ENCODE results near the gene NR3C2. TPM values are rescaled to one million over a fixed set of nuclear protein-coding genes. Genes with fewer than 3 reads are reported as not detected.

NR3C2 gene
- polyA plus RNA-seq, 1 donor from 2014 or later: 0.06 TPM

DNA sequence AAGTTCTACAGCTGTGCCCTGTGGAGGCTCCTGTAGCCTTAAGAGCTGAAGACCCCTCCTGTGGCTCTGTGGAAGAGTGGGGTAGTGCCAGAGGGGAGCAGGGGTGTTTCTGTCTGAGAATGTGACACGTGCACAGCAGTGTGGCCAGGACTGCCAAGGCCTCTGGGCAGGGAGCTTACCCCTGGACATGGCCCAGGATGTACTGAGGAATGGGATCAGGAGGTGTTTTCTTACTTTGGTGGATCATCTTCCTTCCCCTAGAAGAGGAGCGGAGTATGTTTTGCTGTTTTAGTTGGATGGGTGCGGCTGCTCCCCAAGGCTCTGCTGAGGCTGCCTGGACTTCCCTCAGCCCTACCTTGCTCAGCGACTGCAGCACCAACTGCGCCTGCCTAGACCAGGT is 367.8 kb downstream of the NR3C2 start:
- no peaks in the 10 kb centered on the region for H3F3A ChIP-seq (ENCODE audit: insufficient read depth, low read length, poor library complexity, severe bottlenecking)

DNA sequence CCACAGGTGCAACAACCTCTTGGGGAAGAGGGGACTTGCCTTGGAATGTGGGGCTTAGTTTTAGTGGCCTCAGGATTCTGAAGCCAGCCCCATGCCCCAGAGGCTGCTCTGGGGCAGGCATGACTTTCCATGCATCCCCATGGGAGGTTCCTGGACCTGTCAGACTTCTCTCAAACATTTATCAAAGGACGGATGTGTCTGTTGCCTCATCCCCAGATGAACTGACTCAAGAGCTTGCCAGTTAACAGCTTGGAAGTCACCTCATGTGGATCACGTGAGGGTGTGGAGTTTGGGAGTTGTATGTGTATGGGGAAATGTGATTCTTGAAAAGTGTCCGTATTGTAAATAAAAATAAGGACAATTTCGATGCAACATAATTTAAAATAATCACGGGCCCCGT is 368.9 kb downstream of the NR3C2 start:
- Histone ChIP-seq H3F3A (ENCODE audit: insufficient read depth, low read length, poor library complexity, severe bottlenecking) (no peaks in the 10 kb centered on the region), H3K27ac (ENCODE audit: low read length) (no peak overlapping the region), H3K9ac (ENCODE audit: low read length) (no peak overlapping the region), H3K27me3 (ENCODE audit: insufficient read depth, low read depth, low read length) (no peaks in the 10 kb centered on the region), H4K20me1 (ENCODE audit: insufficient read depth) (no peaks in the 10 kb centered on the region), H2AFZ (ENCODE audit: low read depth, low read length) (no peak overlapping the region), H3K9me2 (ENCODE audit: insufficient read depth, low read length) (no peaks in the 10 kb centered on the region), H3K9me3 (ENCODE audit: low read length) (no peaks in the 10 kb centered on the region), H3K36me3 (ENCODE audit: insufficient read depth, low read length) (no peaks in the 10 kb centered on the region), H3K79me2 (replicated peaks; ENCODE audit: insufficient read depth, low read length) (no peaks in the 10 kb centered on the region), H3K4me2 (ENCODE audit: low read length) (no peak overlapping the region), H3K4me3 (ENCODE audit: low read length) (no peak overlapping the region)
- TF ChIP-seq POLR2AphosphoS5 (IDR thresholded peaks at IDR 0.05): no peak
- TF ChIP-seq SMC3 (conservative IDR thresholded peaks at IDR 0.05; ENCODE audit: poor library complexity): no peak
- no peak for TF ChIP-seq EP300 (conservative IDR thresholded peaks at IDR 0.05; ENCODE audit: poor library complexity, severe bottlenecking)
- TF ChIP-seq, protein P1, sequence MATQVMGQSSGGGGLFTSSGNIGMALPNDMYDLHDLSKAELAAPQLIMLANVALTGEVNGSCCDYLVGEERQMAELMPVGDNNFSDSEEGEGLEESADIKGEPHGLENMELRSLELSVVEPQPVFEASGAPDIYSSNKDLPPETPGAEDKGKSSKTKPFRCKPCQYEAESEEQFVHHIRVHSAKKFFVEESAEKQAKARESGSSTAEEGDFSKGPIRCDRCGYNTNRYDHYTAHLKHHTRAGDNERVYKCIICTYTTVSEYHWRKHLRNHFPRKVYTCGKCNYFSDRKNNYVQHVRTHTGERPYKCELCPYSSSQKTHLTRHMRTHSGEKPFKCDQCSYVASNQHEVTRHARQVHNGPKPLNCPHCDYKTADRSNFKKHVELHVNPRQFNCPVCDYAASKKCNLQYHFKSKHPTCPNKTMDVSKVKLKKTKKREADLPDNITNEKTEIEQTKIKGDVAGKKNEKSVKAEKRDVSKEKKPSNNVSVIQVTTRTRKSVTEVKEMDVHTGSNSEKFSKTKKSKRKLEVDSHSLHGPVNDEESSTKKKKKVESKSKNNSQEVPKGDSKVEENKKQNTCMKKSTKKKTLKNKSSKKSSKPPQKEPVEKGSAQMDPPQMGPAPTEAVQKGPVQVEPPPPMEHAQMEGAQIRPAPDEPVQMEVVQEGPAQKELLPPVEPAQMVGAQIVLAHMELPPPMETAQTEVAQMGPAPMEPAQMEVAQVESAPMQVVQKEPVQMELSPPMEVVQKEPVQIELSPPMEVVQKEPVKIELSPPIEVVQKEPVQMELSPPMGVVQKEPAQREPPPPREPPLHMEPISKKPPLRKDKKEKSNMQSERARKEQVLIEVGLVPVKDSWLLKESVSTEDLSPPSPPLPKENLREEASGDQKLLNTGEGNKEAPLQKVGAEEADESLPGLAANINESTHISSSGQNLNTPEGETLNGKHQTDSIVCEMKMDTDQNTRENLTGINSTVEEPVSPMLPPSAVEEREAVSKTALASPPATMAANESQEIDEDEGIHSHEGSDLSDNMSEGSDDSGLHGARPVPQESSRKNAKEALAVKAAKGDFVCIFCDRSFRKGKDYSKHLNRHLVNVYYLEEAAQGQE (IDR thresholded peaks at IDR 0.05; ENCODE audit: borderline replicate concordance): no peak
- TF ChIP-seq EZH2 (IDR thresholded peaks at IDR 0.05; ENCODE audit: borderline replicate concordance, insufficient read depth, low read length, poor library complexity, severe bottlenecking): no peak
- TF ChIP-seq TAF1 (IDR thresholded peaks at IDR 0.05; ENCODE audit: low read depth): no peak
- no peak for TF ChIP-seq RAD21 (conservative IDR thresholded peaks at IDR 0.05)
- TF ChIP-seq MXI1 (conservative IDR thresholded peaks at IDR 0.05; ENCODE audit: poor library complexity, severe bottlenecking): no peak
- TF ChIP-seq, protein P2, sequence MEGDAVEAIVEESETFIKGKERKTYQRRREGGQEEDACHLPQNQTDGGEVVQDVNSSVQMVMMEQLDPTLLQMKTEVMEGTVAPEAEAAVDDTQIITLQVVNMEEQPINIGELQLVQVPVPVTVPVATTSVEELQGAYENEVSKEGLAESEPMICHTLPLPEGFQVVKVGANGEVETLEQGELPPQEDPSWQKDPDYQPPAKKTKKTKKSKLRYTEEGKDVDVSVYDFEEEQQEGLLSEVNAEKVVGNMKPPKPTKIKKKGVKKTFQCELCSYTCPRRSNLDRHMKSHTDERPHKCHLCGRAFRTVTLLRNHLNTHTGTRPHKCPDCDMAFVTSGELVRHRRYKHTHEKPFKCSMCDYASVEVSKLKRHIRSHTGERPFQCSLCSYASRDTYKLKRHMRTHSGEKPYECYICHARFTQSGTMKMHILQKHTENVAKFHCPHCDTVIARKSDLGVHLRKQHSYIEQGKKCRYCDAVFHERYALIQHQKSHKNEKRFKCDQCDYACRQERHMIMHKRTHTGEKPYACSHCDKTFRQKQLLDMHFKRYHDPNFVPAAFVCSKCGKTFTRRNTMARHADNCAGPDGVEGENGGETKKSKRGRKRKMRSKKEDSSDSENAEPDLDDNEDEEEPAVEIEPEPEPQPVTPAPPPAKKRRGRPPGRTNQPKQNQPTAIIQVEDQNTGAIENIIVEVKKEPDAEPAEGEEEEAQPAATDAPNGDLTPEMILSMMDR (IDR thresholded peaks at IDR 0.05; ENCODE audit: poor library complexity, severe bottlenecking): no peak

More for the DNA sequence above, 367.8 kb downstream of the NR3C2 start:
- H3K4me3 ChIP-seq (ENCODE audit: low read length): no peak overlapping the region
- H3K79me2 ChIP-seq (replicated peaks; ENCODE audit: insufficient read depth, low read length): no peaks in the 10 kb centered on the region
- no peaks in the 10 kb centered on the region for H4K20me1 ChIP-seq (ENCODE audit: insufficient read depth)
- no peak overlapping the region for H3K27ac ChIP-seq (ENCODE audit: low read length)
- no peaks in the 10 kb centered on the region for H3K9me2 ChIP-seq (ENCODE audit: insufficient read depth, low read length)
- H3K36me3 ChIP-seq (ENCODE audit: insufficient read depth, low read length): no peaks in the 10 kb centered on the region
- H3K27me3 ChIP-seq (ENCODE audit: insufficient read depth, low read depth, low read length): no peaks in the 10 kb centered on the region
- no peak for TF ChIP-seq TAF1 (IDR thresholded peaks at IDR 0.05; ENCODE audit: low read depth)
- no peak for TF ChIP-seq RAD21 (conservative IDR thresholded peaks at IDR 0.05)
- TF ChIP-seq EP300 (conservative IDR thresholded peaks at IDR 0.05; ENCODE audit: poor library complexity, severe bottlenecking): no peak
- no peak for TF ChIP-seq EZH2 (IDR thresholded peaks at IDR 0.05; ENCODE audit: borderline replicate concordance, insufficient read depth, low read length, poor library complexity, severe bottlenecking)
- TF ChIP-seq, protein P2 (IDR thresholded peaks at IDR 0.05; ENCODE audit: poor library complexity, severe bottlenecking): no peak
- TF ChIP-seq POLR2AphosphoS5 (IDR thresholded peaks at IDR 0.05): no peak
- no peak for TF ChIP-seq SMC3 (conservative IDR thresholded peaks at IDR 0.05; ENCODE audit: poor library complexity)
- no peak for TF ChIP-seq MXI1 (conservative IDR thresholded peaks at IDR 0.05; ENCODE audit: poor library complexity, severe bottlenecking)
- TF ChIP-seq, protein P1 (IDR thresholded peaks at IDR 0.05; ENCODE audit: borderline replicate concordance): no peak
- H3K9me3 ChIP-seq (ENCODE audit: low read length): no peaks in the 10 kb centered on the region
- no peak overlapping the region for H2AFZ ChIP-seq (ENCODE audit: low read depth, low read length)
- no peak overlapping the region for H3K4me2 ChIP-seq (ENCODE audit: low read length)
- no peak overlapping the region for H3K9ac ChIP-seq (ENCODE audit: low read length)

Measured in neural cell (in vitro differentiated cells).